Natural killer cell treated with Interleukin-12 subunit alpha and Interleukin-12 subunit beta and Interleukin-15 and Interleukin-18, amount 100 ng/mL, for 72 hours (primary cell): ENCODE data around the gene MACIR. TPM values are rescaled to one million over a fixed set of nuclear protein-coding genes. Genes with fewer than 3 reads are reported as not detected.

ENCODE experiments used
- ATAC-seq, 2 donors: fragments of 150-1000 bp; cut with Tn5 transposase in 1 of 2; sonication (Bioruptor Pico), chemical (Tn5 transposase) in 1 of 2; 2 replicates each; pipeline ENCODE4 v1.10.0; 2021
- DNase-seq: peaks from one replicate; pipeline ENCODE4 v3.0.0; 2022; ENCODE audit warnings: low spot score
- H3K27ac Mint-ChIP-seq, 2 donors: 1 replicate in 1 of 2; 2 replicates in 1 of 2; pipeline ENCODE4 v1.8.0; 2022; ENCODE audit warnings: mixed read lengths in 2 of 2, mild to moderate bottlenecking in 1 of 2, moderate library complexity in 1 of 2
- H3K27me3 Mint-ChIP-seq, 2 donors: 1 replicate in 1 of 2; 2 replicates in 1 of 2; pipeline ENCODE4 v1.8.0; 2022; ENCODE audit warnings: mixed read lengths in 2 of 2
- H3K36me3 Mint-ChIP-seq: one replicate; pipeline ENCODE4 v1.8.0; 2022; ENCODE audit warnings: mixed read lengths
- H3K4me1 Mint-ChIP-seq, 2 donors: 1 replicate in 1 of 2; 2 replicates in 1 of 2; pipeline ENCODE4 v1.8.0; 2022; ENCODE audit warnings: low read depth in 2 of 2, mixed read lengths in 2 of 2, mild to moderate bottlenecking in 1 of 2
- H3K4me3 Mint-ChIP-seq: one replicate; pipeline ENCODE4 v1.8.0; 2022; ENCODE audit warnings: mixed read lengths
- H3K9me3 Mint-ChIP-seq: 2 replicates; pipeline ENCODE4 v1.8.0; 2022; ENCODE audit warnings: mixed read lengths
- total RNA-seq, 2 donors: library from RNA; stranded (reverse); gene quantifications; one replicate each; pipeline ENCODE4 v1.2.3, GENCODE V29; 2022

Gene MACIR
- total RNA-seq, 2 donors from 2014 or later = 5.9 to 8.5 TPM

GRCh38 chr5:103228061-103228460, 30.5 kb upstream of the MACIR start:
- Mint-ChIP-seq H3K9me3 (no peaks in the 10 kb centered on the region), H3K4me3 (no peak overlapping the region), H3K27me3 (peaks cover 27 to 45% of the 10 kb centered on the region in 2 donors), H3K36me3 (no peaks in the 10 kb centered on the region), H3K27ac (no peak overlapping the region), H3K4me1 (peaks cover 0 to 7% of the 10 kb centered on the region in 2 donors)
- no peak for ATAC-seq
- no peak for DNase-seq

- H3K4me3 Mint-ChIP-seq = no peak overlapping the region
- no peaks in the 10 kb centered on the region for H3K36me3 Mint-ChIP-seq
- H3K4me1 Mint-ChIP-seq = peaks cover 0 to 7% of the 10 kb centered on the region in 2 donors
- no peaks in the 10 kb centered on the region for H3K9me3 Mint-ChIP-seq
- peaks cover 27 to 45% of the 10 kb centered on the region in 2 donors for H3K27me3 Mint-ChIP-seq
- no peak overlapping the region for H3K27ac Mint-ChIP-seq
- DNase-seq (no peak), ATAC-seq (no peak)
These were observed 30.0 kb upstream of the MACIR start for GRCh38 chr5:103228588-103228987.

GRCh38 chr5:103232393-103232999, 26.1 kb upstream of the MACIR start:
- Mint-ChIP-seq H3K4me3 (no peak overlapping the region), H3K27me3 (peaks cover 21 to 22% of the 10 kb centered on the region in 2 donors), H3K4me1 (peaks cover 0 to 7% of the 10 kb centered on the region in 2 donors), H3K36me3 (no peaks in the 10 kb centered on the region), H3K9me3 (no peaks in the 10 kb centered on the region), H3K27ac (no peak overlapping the region)
- ATAC-seq = peak in 1 of 2 donors; percentile 62
- DNase-seq = no peak

GRCh38 chr5:103234239-103234975, 24.2 kb upstream of the MACIR start:
- Mint-ChIP-seq H3K4me1 (no peaks in the 10 kb centered on the region), H3K4me3 (no peak overlapping the region), H3K27ac (no peak overlapping the region), H3K27me3 (peaks cover 9 to 20% of the 10 kb centered on the region in 2 donors), H3K9me3 (no peaks in the 10 kb centered on the region), H3K36me3 (peaks cover 12% of the 10 kb centered on the region)
- no peak for ATAC-seq
- DNase-seq = no peak

- no peak overlapping the region for H3K27ac Mint-ChIP-seq
- peaks cover 9 to 21% of the 10 kb centered on the region in 2 donors for H3K27me3 Mint-ChIP-seq
- no peak for DNase-seq
- H3K4me3 Mint-ChIP-seq = no peak overlapping the region
- H3K36me3 Mint-ChIP-seq = peaks cover 16% of the 10 kb centered on the region
- no peaks in the 10 kb centered on the region for H3K4me1 Mint-ChIP-seq
- no peaks in the 10 kb centered on the region for H3K9me3 Mint-ChIP-seq
- ATAC-seq = no peak
These were observed 22.7 kb upstream of the MACIR start for GRCh38 chr5:103235891-103236290.

GRCh38 chr5:103237778-103238177, 20.8 kb upstream of the MACIR start:
- ATAC-seq = no peak

GRCh38 chr5:103243665-103244064, 14.9 kb upstream of the MACIR start:
- peaks cover 21 to 34% of the 10 kb centered on the region in 2 donors for H3K27me3 Mint-ChIP-seq
- H3K4me1 Mint-ChIP-seq = peaks cover 0 to 5% of the 10 kb centered on the region in 2 donors
- no peak overlapping the region for H3K4me3 Mint-ChIP-seq

More at GRCh38 chr5:103237778-103238177, 20.8 kb upstream of the MACIR start:
- no peaks in the 10 kb centered on the region for H3K4me1 Mint-ChIP-seq
- no peak overlapping the region for H3K27ac Mint-ChIP-seq
- H3K36me3 Mint-ChIP-seq = peaks cover 16% of the 10 kb centered on the region
- DNase-seq = no peak
- no peak overlapping the region for H3K4me3 Mint-ChIP-seq
- peaks cover 9 to 21% of the 10 kb centered on the region in 2 donors for H3K27me3 Mint-ChIP-seq
- H3K9me3 Mint-ChIP-seq = no peaks in the 10 kb centered on the region

GRCh38 chr5:103244398-103244797, 14.2 kb upstream of the MACIR start:
- DNase-seq = no peak
- Mint-ChIP-seq H3K27ac (no peak overlapping the region), H3K4me1 (peaks cover 0 to 5% of the 10 kb centered on the region in 2 donors), H3K27me3 (peaks cover 21 to 28% of the 10 kb centered on the region in 2 donors), H3K36me3 (peaks cover 4% of the 10 kb centered on the region), H3K9me3 (no peaks in the 10 kb centered on the region), H3K4me3 (no peak overlapping the region)
- no peak for ATAC-seq

More at GRCh38 chr5:103243665-103244064, 14.9 kb upstream of the MACIR start:
- Mint-ChIP-seq H3K27ac (no peak overlapping the region), H3K36me3 (peaks cover 9% of the 10 kb centered on the region), H3K9me3 (no peaks in the 10 kb centered on the region)
- DNase-seq (no peak), ATAC-seq (no peak)

- Mint-ChIP-seq H3K36me3 (no peaks in the 10 kb centered on the region), H3K27me3 (peaks cover 22 to 30% of the 10 kb centered on the region in 2 donors), H3K27ac (no peak overlapping the region), H3K4me3 (no peak overlapping the region), H3K4me1 (peaks cover 0 to 5% of the 10 kb centered on the region in 2 donors), H3K9me3 (no peaks in the 10 kb centered on the region)
- DNase-seq (no peak), ATAC-seq (no peak)
These were observed 12.8 kb upstream of the MACIR start for GRCh38 chr5:103245761-103246160.

GRCh38 chr5:103247118-103247517, 11.4 kb upstream of the MACIR start:
- DNase-seq (no peak), ATAC-seq (no peak)
- peaks cover 0 to 5% of the 10 kb centered on the region in 2 donors for H3K4me1 Mint-ChIP-seq
- H3K9me3 Mint-ChIP-seq = no peaks in the 10 kb centered on the region
- no peak overlapping the region for H3K27ac Mint-ChIP-seq
- H3K27me3 Mint-ChIP-seq = peaks cover 25 to 42% of the 10 kb centered on the region in 2 donors
- no peak overlapping the region for H3K4me3 Mint-ChIP-seq
- no peaks in the 10 kb centered on the region for H3K36me3 Mint-ChIP-seq

GRCh38 chr5:103249068-103249467, 9.5 kb upstream of the MACIR start:
- Mint-ChIP-seq H3K27ac (no peak overlapping the region), H3K36me3 (no peaks in the 10 kb centered on the region), H3K27me3 (peaks cover 20 to 30% of the 10 kb centered on the region in 2 donors), H3K4me3 (no peak overlapping the region), H3K4me1 (peaks cover 0 to 5% of the 10 kb centered on the region in 2 donors), H3K9me3 (no peaks in the 10 kb centered on the region)
- DNase-seq (no peak), ATAC-seq (no peak)

- Mint-ChIP-seq H3K4me1 (peaks cover 3 to 6% of the 10 kb centered on the region in 2 donors), H3K4me3 (no peak overlapping the region), H3K9me3 (no peaks in the 10 kb centered on the region)
These were observed 3.6 kb upstream of the MACIR start for GRCh38 chr5:103254921-103255320.

GRCh38 chr5:103255691-103256090, 2.9 kb upstream of the MACIR start:
- peaks cover 9 to 12% of the 10 kb centered on the region in 2 donors for H3K27me3 Mint-ChIP-seq
- no peak overlapping the region for H3K27ac Mint-ChIP-seq
- ATAC-seq (no peak), DNase-seq (no peak)
- peaks cover 6 to 8% of the 10 kb centered on the region in 2 donors for H3K4me1 Mint-ChIP-seq
- H3K36me3 Mint-ChIP-seq = no peaks in the 10 kb centered on the region
- H3K4me3 Mint-ChIP-seq = no peak overlapping the region
- no peaks in the 10 kb centered on the region for H3K9me3 Mint-ChIP-seq

More at GRCh38 chr5:103254921-103255320, 3.6 kb upstream of the MACIR start:
- ATAC-seq (no peak), DNase-seq (no peak)
- Mint-ChIP-seq H3K27ac (no peak overlapping the region), H3K36me3 (no peaks in the 10 kb centered on the region), H3K27me3 (peaks cover 10 to 14% of the 10 kb centered on the region in 2 donors)

GRCh38 chr5:103256178-103256577, 2.4 kb upstream of the MACIR start:
- peaks cover 6 to 7% of the 10 kb centered on the region in 2 donors for H3K27me3 Mint-ChIP-seq
- H3K27ac Mint-ChIP-seq = no peak overlapping the region
- no peaks in the 10 kb centered on the region for H3K9me3 Mint-ChIP-seq
- peaks cover 10 to 13% of the 10 kb centered on the region in 2 donors for H3K4me1 Mint-ChIP-seq
- H3K4me3 Mint-ChIP-seq = no peak overlapping the region
- no peaks in the 10 kb centered on the region for H3K36me3 Mint-ChIP-seq
- DNase-seq (no peak), ATAC-seq (no peak)
